ENCODE data around the gene SDR42E2. TPM values are rescaled to one million over a fixed set of nuclear protein-coding genes. Genes with fewer than 3 reads are reported as not detected.

SDR42E2 gene
- total and polyA plus RNA-seq, 2 of the 8 experiments (the other 6 are each of a cell fraction or from before 2014, with no cell fraction given) = 0.08 TPM; not detected in 1

- Histone ChIP-seq H3K27ac (ENCODE audit: low read depth, low read length) (no peak overlapping the region), H2BK12ac (ENCODE audit: low read depth, low read length) (no peak overlapping the region), H3K9ac (replicated peaks in 1 of 4; ENCODE audit: extremely low read depth in 1 of 4, low read depth in 3 of 4, low read length in 3 of 4) (no peak overlapping the region), H3K79me2 (ENCODE audit: control insufficient read depth in 1 of 2, insufficient read depth in 2 of 2, low read length in 2 of 2) (no peaks in the 10 kb centered on the region), H2BK5ac (ENCODE audit: low read depth, low read length) (no peak overlapping the region), H3K18ac (ENCODE audit: extremely low read depth, low read length) (no peak overlapping the region), H3K23me2 (ENCODE audit: low read depth, low read length) (no peaks in the 10 kb centered on the region), H4K91ac (replicated peaks; ENCODE audit: insufficient read length, low read length) (no peak overlapping the region), H2BK20ac (ENCODE audit: low read length) (no peak overlapping the region), H4K8ac (ENCODE audit: extremely low read depth, insufficient read depth, low read length) (no peak overlapping the region), H2AFZ (ENCODE audit: low read length) (no peak overlapping the region), H2BK15ac (ENCODE audit: low read length) (no peak overlapping the region), H2AK5ac (ENCODE audit: low read depth, low read length) (no peak overlapping the region), H2BK120ac (replicated peaks; ENCODE audit: low read depth, low read length) (no peak overlapping the region), H3K4ac (replicated peaks; ENCODE audit: insufficient read length, low read depth, low read length) (no peak overlapping the region), H3K56ac (replicated peaks; ENCODE audit: insufficient read length, low read depth, low read length) (no peak overlapping the region), H4K5ac (ENCODE audit: insufficient read length, low read depth, low read length) (no peak overlapping the region), H3K4me1 (replicated peaks in 1 of 4; ENCODE audit: control insufficient read depth in 3 of 4, insufficient read depth in 4 of 4, low read length in 3 of 4) (peaks cover 0 to 7% (median 4%) of the 10 kb centered on the region in 4 experiments; a peak in 6 of 7 replicates), H3K23ac (ENCODE audit: insufficient read length) (no peak overlapping the region), H3K4me2 (ENCODE audit: insufficient read depth in 1 of 2, low read depth in 2 of 2, low read length in 2 of 2) (no peak overlapping the region), H3K14ac (ENCODE audit: insufficient read length) (no peak overlapping the region), H3K27me3 (replicated peaks in 1 of 4; ENCODE audit: control insufficient read depth in 3 of 4, extremely low read depth in 1 of 4, insufficient read depth in 3 of 4, low read length in 3 of 4) (no peaks in the 10 kb centered on the region), H3K4me3 (ENCODE audit: extremely low read depth in 1 of 4, insufficient read depth in 2 of 4, low read depth in 3 of 4, low read length in 4 of 4) (no peak overlapping the region), H4K20me1 (replicated peaks in 1 of 2; ENCODE audit: control insufficient read depth in 1 of 2, insufficient read depth in 2 of 2, low read length in 2 of 2) (no peaks in the 10 kb centered on the region), H3K36me3 (ENCODE audit: control insufficient read depth in 2 of 4, insufficient read depth in 4 of 4, low read length in 3 of 4) (peaks cover 0 to 3% (median 1%) of the 10 kb centered on the region in 4 experiments; a peak in 3 of 8 replicates), H3K9me3 (ENCODE audit: insufficient read depth in 2 of 2, low read depth in 1 of 2, low read length in 1 of 2) (no peaks in the 10 kb centered on the region), H3K79me1 (ENCODE audit: low read depth, low read length) (no peaks in the 10 kb centered on the region)
- no peak for TF ChIP-seq RBBP5 (IDR thresholded peaks at IDR 0.05; ENCODE audit: borderline replicate concordance, low read depth, low read length)
- TF ChIP-seq ATF2 (IDR thresholded peaks at IDR 0.05; ENCODE audit: low read length) = no peak
- no peak for DNase-seq (ENCODE audit: low read depth in 1 of 2, low spot score in 2 of 2)
- CTCF ChIA-PET (ENCODE audit: partially characterized antibody) = interaction anchor here (0.7 to 9.1 kb wide), 2 partner anchors 20 to 174 kb away, joined by 4 to 66 read pairs; partner anchors contain the start of gene EEF2K
- 86% methylated on average over 6 of the region's 7 CpGs; no CpG with 5 or more reads in 1 of the 2 experiments for WGBS, 2 experiments (ENCODE audit: extremely low coverage in 1 of 2, insufficient coverage in 1 of 2, insufficient read length in 1 of 2, insufficient replicate concordance in 2 of 2, low coverage in 1 of 2, low lambda C conversion rate in 2 of 2, missing lambda C conversion rate in 1 of 2)
- POLR2A ChIA-PET (ENCODE audit: partially characterized antibody) = interaction anchor here (1.1 kb wide), 1 partner anchor 9 kb away, joined by 3 read pairs; no protein-coding TSS in a partner anchor
- FAIRE-seq = no peak
Observed at GRCh38 chr16:22229889-22230288, 67.6 kb downstream of the SDR42E2 start.
